SK-N-SH (cell line): ENCODE results near the gene JPT2. TPM values are rescaled to one million over a fixed set of nuclear protein-coding genes. Genes with fewer than 3 reads are reported as not detected.

Source experiments
- CTCF ChIA-PET: fragments of 300-600, 350-600 bp; formaldehyde crosslinking; extraction: SDS; loops from one replicate; lab custom pipeline; 2021; lab: Yijun Ruan, JAX
- POLR2A ChIA-PET: fragments of 350-600 bp; sonication (Branson Sonifier 250); formaldehyde crosslinking; extraction: SDS; loops from one replicate; lab custom pipeline; 2020; ENCODE audit warnings: antibody characterized with exemption, inconsistent platforms; lab: Yijun Ruan, JAX
- DNase-seq: peaks from one replicate; pipeline ENCODE4 v3.0.0; 2012
- H2AFZ ChIP-seq: fragments of 200-600 bp; sonication (generic); 2 replicates; pipeline ENCODE4 v1.8.1; 2016; ENCODE audit warnings: antibody characterized with exemption, mild to moderate bottlenecking, low read depth
- H3F3A ChIP-seq: fragments of 200-600 bp; sonication (generic); replicated peaks from 2 replicates; pipeline ENCODE3; 2016; ENCODE audit warnings: antibody characterized with exemption, mild to moderate bottlenecking; ENCODE audit not compliant: insufficient read depth
- H3K27ac ChIP-seq, 2 experiments: fragments of 200-500 bp in 1 of 2; fragments of 200-600 bp in 1 of 2; sonication (Bioruptor generic) in 1 of 2; sonication (generic), shearing (Covaris generic) in 1 of 2; 2 replicates each; pipeline versions ENCODE4 v1.5.1 to v1.6.1; 2014 to 2016; ENCODE audit warnings: low read depth in 2 of 2, inconsistent platforms in 1 of 2, low read length in 1 of 2, mild to moderate bottlenecking in 1 of 2, mixed read lengths in 1 of 2
- H3K27me3 ChIP-seq: fragments of 200-600 bp; sonication (generic), shearing (Covaris generic); 2 replicates; pipeline ENCODE4 v1.6.1; 2016; ENCODE audit warnings: mixed run types; ENCODE audit not compliant: insufficient read depth
- H3K36me3 ChIP-seq, 2 experiments: fragments of 200-500 bp in 1 of 2; fragments of 200-600 bp in 1 of 2; sonication (Bioruptor generic) in 1 of 2; sonication (generic) in 1 of 2; replicated peaks in 1 of 2; 2 replicates each; pipeline versions ENCODE3 to v1.5.1; 2014 to 2016; ENCODE audit warnings: low read length in 1 of 2, mild to moderate bottlenecking in 1 of 2; ENCODE audit not compliant: insufficient read depth in 2 of 2, control insufficient read depth in 1 of 2
- H3K4me1 ChIP-seq, 2 experiments: fragments of 200-500 bp in 1 of 2; fragments of 200-600 bp in 1 of 2; sonication (Bioruptor generic) in 1 of 2; sonication (generic), shearing (Covaris generic) in 1 of 2; 2 replicates each; pipeline versions ENCODE4 v1.5.1 to v1.6.1; 2014 to 2016; ENCODE audit warnings: low read depth in 1 of 2, low read length in 1 of 2, mixed run types in 1 of 2; ENCODE audit not compliant: insufficient read depth in 2 of 2, control insufficient read depth in 1 of 2
- H3K4me2 ChIP-seq: fragments of 200-600 bp; sonication (generic), shearing (Covaris generic); 2 replicates; pipeline ENCODE4 v1.6.1; 2017; ENCODE audit warnings: mixed run types
- H3K4me3 ChIP-seq, 2 experiments: fragments of 200-500 bp in 1 of 2; fragments of 200-600 bp in 1 of 2; sonication (Bioruptor generic) in 1 of 2; sonication (generic), shearing (Covaris generic) in 1 of 2; 2 replicates each; pipeline versions ENCODE4 v1.5.1 to v1.8.1; 2014 to 2016; ENCODE audit warnings: low read depth in 2 of 2, inconsistent platforms in 1 of 2, low read length in 1 of 2, mild to moderate bottlenecking in 1 of 2, mixed read lengths in 1 of 2, moderate library complexity in 1 of 2
- H3K79me2 ChIP-seq: fragments of 200-600 bp; sonication (generic); 2 replicates; pipeline ENCODE4 v1.8.1; 2017; ENCODE audit warnings: mild to moderate bottlenecking; ENCODE audit not compliant: insufficient read depth
- H3K9ac ChIP-seq: fragments of 200-600 bp; sonication (generic); 2 replicates; pipeline ENCODE4 v1.6.1; 2017; ENCODE audit warnings: mixed run types
- H3K9me2 ChIP-seq: fragments of 200-600 bp; sonication (generic); 2 replicates; pipeline ENCODE4 v1.6.1; 2017; ENCODE audit warnings: mixed run types
- H3K9me3 ChIP-seq: fragments of 200-600 bp; sonication (generic); 2 replicates; pipeline ENCODE4 v1.6.1; 2017; ENCODE audit warnings: mixed run types, mild to moderate bottlenecking, moderate library complexity
- H4K20me1 ChIP-seq: fragments of 200-600 bp; sonication (generic); 2 replicates; pipeline ENCODE4 v1.6.1; 2017; ENCODE audit warnings: mild to moderate bottlenecking, mixed run types; ENCODE audit not compliant: insufficient read depth
- ELF1 ChIP-seq: IDR thresholded peaks from 2 replicates; pipeline ENCODE4 v1.4.0; 2012
- EP300 ChIP-seq, 2 experiments: IDR thresholded peaks; 2 replicates each; pipeline versions ENCODE4 v1.4.0 to v1.6.1; 2012; ENCODE audit warnings: borderline replicate concordance in 1 of 2, low read depth in 1 of 2, low read length in 1 of 2
- EZH2phosphoT487 ChIP-seq: fragments of 200-600 bp; sonication (generic); IDR thresholded peaks from 2 replicates; pipeline ENCODE4 v1.6.1; 2017; ENCODE audit warnings: low read depth, mixed run types, mild to moderate bottlenecking, antibody characterized with exemption, moderate library complexity, borderline replicate concordance
- FOXM1 ChIP-seq: IDR thresholded peaks from 2 replicates; pipeline ENCODE4 v1.4.0; 2012; ENCODE audit warnings: low read depth, mild to moderate bottlenecking
- GATA2 ChIP-seq: sonication (generic); formaldehyde crosslinking; IDR thresholded peaks from 2 replicates; pipeline ENCODE4 v1.5.0; 2020; ENCODE audit warnings: mild to moderate bottlenecking, missing genetic modification reagents
- MEF2A ChIP-seq: IDR thresholded peaks from 2 replicates; pipeline ENCODE4 v1.4.0; 2012; ENCODE audit warnings: low read depth, borderline replicate concordance
- MXI1 ChIP-seq: IDR thresholded peaks from 2 replicates; pipeline ENCODE4 v1.6.1; 2012; ENCODE audit warnings: mild to moderate bottlenecking, low read depth, low read length, improper control_type of control experiment
- NFIC ChIP-seq: IDR thresholded peaks from 2 replicates; pipeline ENCODE4 v1.4.0; 2012; ENCODE audit warnings: borderline replicate concordance
- POLR2AphosphoS5 ChIP-seq: IDR thresholded peaks from 2 replicates; pipeline ENCODE4 v1.6.1; 2012; ENCODE audit warnings: low read depth, low read length
- RAD21 ChIP-seq: IDR thresholded peaks from 2 replicates; pipeline ENCODE4 v1.6.1; 2012; ENCODE audit warnings: mild to moderate bottlenecking, low read length
- RFX5 ChIP-seq: IDR thresholded peaks from 2 replicates; pipeline ENCODE4 v1.6.1; 2012; ENCODE audit warnings: mild to moderate bottlenecking, improper control_type of control experiment, low read length
- SMC3 ChIP-seq: IDR thresholded peaks from 2 replicates; pipeline ENCODE4 v1.6.1; 2012; ENCODE audit warnings: low read depth, low read length, improper control_type of control experiment
- WGBS: methylation state at CpG from one replicate; pipeline ENCODE4 v1.1.6; 2017; ENCODE audit warnings: low lambda C conversion rate; 5-methylcytosine and 5-hydroxymethylcytosine counted together
- polyA plus RNA-seq, 3 experiments: library from polyadenylated mRNA; depleted of rRNA; stranded (reverse); fragments of >200 nt; gene quantifications; 2 replicates each; pipeline ENCODE4 v1.2.3, GENCODE V29; 2012
- TF ChIP-seq, protein P1 (sequence below): IDR thresholded peaks from 2 replicates; pipeline ENCODE4 v1.4.0; 2012; ENCODE audit warnings: low read depth, borderline replicate concordance
- TF ChIP-seq, protein P2 (sequence below): fragments of 150-350 bp; IDR thresholded peaks from 2 replicates; pipeline ENCODE4 v1.6.1; 2017; ENCODE audit warnings: antibody characterized with exemption, low read length, low read depth, borderline replicate concordance
- TF ChIP-seq, protein P3 (sequence below): fragments of 200-600 bp; sonication (generic); IDR thresholded peaks from 2 replicates; pipeline ENCODE4 v1.6.1; 2017; ENCODE audit warnings: antibody characterized with exemption, mild to moderate bottlenecking, moderate library complexity
- TF ChIP-seq, protein P4 (sequence below): IDR thresholded peaks from 2 replicates; pipeline ENCODE4; 2012

Gene JPT2
- polyA plus RNA-seq, 1 of the 3 experiments (the other 2 are of a cell fraction), result 67.4 TPM

DNA sequence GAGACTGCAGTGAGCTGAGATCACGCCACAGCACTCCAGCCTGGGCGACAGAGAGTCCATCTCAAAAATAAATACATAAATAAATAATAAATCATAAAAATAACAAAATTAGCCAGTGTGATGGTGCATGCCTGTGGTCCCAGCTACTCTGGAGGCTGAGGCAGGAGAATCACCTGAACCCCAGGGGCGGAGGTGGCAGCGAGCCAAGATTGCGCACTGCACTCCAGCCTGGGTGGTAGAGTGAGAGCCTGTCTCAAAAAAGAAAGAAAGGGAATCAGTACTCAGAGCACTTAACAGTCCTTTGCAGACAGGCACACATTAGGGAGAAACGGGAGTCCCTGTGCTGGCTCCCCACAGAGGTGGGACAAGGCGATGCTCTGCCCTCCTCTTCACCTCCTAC, 53.0 kb downstream of the JPT2 start:
- ChIA-PET CTCF (no interaction called here), POLR2A (no interaction called here)
- peaks cover 4% of the 10 kb centered on the region; the same call in 1 of the 2 replicates for H3K79me2 ChIP-seq
- WGBS, result 94% methylated on average over 6 of the region's 7 CpGs
- no peaks in the 10 kb centered on the region for H3K4me1 ChIP-seq
- H3K9ac ChIP-seq, result no peak overlapping the region
- H3K27ac ChIP-seq, result no peak overlapping the region
- no peak overlapping the region for H2AFZ ChIP-seq
- H4K20me1 ChIP-seq, result no peaks in the 10 kb centered on the region
- no peaks in the 10 kb centered on the region for H3K27me3 ChIP-seq
- H3K4me2 ChIP-seq, result no peak overlapping the region
- TF ChIP-seq RAD21 (no peak), GATA2 (no peak), MEF2A (no peak), FOXM1 (no peak), ELF1 (no peak), EZH2phosphoT487 (no peak), NFIC (no peak), MXI1 (no peak), SMC3 (no peak), POLR2AphosphoS5 (no peak), EP300 (IDR thresholded peaks at IDR 0.05; ENCODE audit: borderline replicate concordance in 1 of 2, low read depth in 1 of 2, low read length in 1 of 2) (no peak), RFX5 (no peak)
- TF ChIP-seq, protein P1, sequence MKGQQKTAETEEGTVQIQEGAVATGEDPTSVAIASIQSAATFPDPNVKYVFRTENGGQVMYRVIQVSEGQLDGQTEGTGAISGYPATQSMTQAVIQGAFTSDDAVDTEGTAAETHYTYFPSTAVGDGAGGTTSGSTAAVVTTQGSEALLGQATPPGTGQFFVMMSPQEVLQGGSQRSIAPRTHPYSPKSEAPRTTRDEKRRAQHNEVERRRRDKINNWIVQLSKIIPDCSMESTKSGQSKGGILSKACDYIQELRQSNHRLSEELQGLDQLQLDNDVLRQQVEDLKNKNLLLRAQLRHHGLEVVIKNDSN, result no peak
- TF ChIP-seq, protein P2, sequence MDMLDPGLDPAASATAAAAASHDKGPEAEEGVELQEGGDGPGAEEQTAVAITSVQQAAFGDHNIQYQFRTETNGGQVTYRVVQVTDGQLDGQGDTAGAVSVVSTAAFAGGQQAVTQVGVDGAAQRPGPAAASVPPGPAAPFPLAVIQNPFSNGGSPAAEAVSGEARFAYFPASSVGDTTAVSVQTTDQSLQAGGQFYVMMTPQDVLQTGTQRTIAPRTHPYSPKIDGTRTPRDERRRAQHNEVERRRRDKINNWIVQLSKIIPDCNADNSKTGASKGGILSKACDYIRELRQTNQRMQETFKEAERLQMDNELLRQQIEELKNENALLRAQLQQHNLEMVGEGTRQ, result no peak
- TF ChIP-seq, protein P3, sequence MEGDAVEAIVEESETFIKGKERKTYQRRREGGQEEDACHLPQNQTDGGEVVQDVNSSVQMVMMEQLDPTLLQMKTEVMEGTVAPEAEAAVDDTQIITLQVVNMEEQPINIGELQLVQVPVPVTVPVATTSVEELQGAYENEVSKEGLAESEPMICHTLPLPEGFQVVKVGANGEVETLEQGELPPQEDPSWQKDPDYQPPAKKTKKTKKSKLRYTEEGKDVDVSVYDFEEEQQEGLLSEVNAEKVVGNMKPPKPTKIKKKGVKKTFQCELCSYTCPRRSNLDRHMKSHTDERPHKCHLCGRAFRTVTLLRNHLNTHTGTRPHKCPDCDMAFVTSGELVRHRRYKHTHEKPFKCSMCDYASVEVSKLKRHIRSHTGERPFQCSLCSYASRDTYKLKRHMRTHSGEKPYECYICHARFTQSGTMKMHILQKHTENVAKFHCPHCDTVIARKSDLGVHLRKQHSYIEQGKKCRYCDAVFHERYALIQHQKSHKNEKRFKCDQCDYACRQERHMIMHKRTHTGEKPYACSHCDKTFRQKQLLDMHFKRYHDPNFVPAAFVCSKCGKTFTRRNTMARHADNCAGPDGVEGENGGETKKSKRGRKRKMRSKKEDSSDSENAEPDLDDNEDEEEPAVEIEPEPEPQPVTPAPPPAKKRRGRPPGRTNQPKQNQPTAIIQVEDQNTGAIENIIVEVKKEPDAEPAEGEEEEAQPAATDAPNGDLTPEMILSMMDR, result no peak
- TF ChIP-seq, protein P4, sequence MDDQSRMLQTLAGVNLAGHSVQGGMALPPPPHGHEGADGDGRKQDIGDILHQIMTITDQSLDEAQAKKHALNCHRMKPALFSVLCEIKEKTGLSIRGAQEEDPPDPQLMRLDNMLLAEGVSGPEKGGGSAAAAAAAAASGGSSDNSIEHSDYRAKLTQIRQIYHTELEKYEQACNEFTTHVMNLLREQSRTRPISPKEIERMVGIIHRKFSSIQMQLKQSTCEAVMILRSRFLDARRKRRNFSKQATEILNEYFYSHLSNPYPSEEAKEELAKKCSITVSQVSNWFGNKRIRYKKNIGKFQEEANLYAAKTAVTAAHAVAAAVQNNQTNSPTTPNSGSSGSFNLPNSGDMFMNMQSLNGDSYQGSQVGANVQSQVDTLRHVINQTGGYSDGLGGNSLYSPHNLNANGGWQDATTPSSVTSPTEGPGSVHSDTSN, result no peak
- TF ChIP-seq, all 33 proteins: peak for 0
- Histone ChIP-seq H3K4me3 (no peak overlapping the region), H3K36me3 (peaks cover 7 to 34% of the 10 kb centered on the region in 2 experiments), H3F3A (peaks cover 16% of the 10 kb centered on the region), H3K9me2 (no peaks in the 10 kb centered on the region), H3K9me3 (no peaks in the 10 kb centered on the region)
- no peak for DNase-seq
